SK-N-SH treated with all-trans-retinoic acid at 6 μM for 48 hours (cell line): ENCODE data around the gene PMFBP1.
"Not testable (repeated sequence)": the region's sequence is repeated elsewhere in the genome, so short reads cannot be mapped to it uniquely, and the experiment has no call there.

ENCODE experiments used
- ATAC-seq: fragments of 200-7000 bp; cut with Tn5 transposase; 3 replicates; pipeline ENCODE4 v1.9.1; 2020; ENCODE audit warnings: mild to moderate bottlenecking, moderate library complexity
- ARNTL ChIP-seq: fragments of 450-650 bp; formaldehyde crosslinking; IDR thresholded peaks from 2 replicates; pipeline ENCODE4 v1.5.0; 2020; ENCODE audit warnings: low read depth, mild to moderate bottlenecking, moderate library complexity, borderline replicate concordance
- BACH2 ChIP-seq: fragments of 250-450 bp; sonication (Bioruptor Pico); IDR thresholded peaks from 2 replicates; pipeline ENCODE4 v1.9.0; 2021; ENCODE audit warnings: mild to moderate bottlenecking, borderline replicate concordance
- CSDC2 ChIP-seq: fragments of 250-450 bp; sonication (Bioruptor Pico); IDR thresholded peaks from 2 replicates; pipeline ENCODE4 v1.5.0; 2020; ENCODE audit warnings: mild to moderate bottlenecking, moderate library complexity
- ESRRG ChIP-seq: fragments of 250-450 bp; sonication (Bioruptor Pico); IDR thresholded peaks from 2 replicates; pipeline ENCODE4 v1.6.1; 2021; ENCODE audit warnings: mild to moderate bottlenecking
- ISL1 ChIP-seq: fragments of 250-450 bp; sonication (Bioruptor Pico); IDR thresholded peaks from 2 replicates; pipeline ENCODE4 v2.1.2; 2022; ENCODE audit warnings: mild to moderate bottlenecking, moderate library complexity
- OSR1 ChIP-seq: fragments of 250-450 bp; sonication (Bioruptor Pico); IDR thresholded peaks from 2 replicates; pipeline ENCODE4 v1.8.0; 2022; ENCODE audit warnings: moderate library complexity, mild to moderate bottlenecking, inconsistent platforms
- POU6F1 ChIP-seq: fragments of 250-450 bp; sonication (Bioruptor Pico); IDR thresholded peaks from 2 replicates; pipeline ENCODE4 v1.8.0; 2021; ENCODE audit warnings: low read depth, mild to moderate bottlenecking, moderate library complexity, borderline replicate concordance
- PPARA ChIP-seq: fragments of 250-450 bp; sonication (Bioruptor Pico); IDR thresholded peaks from 2 replicates; pipeline ENCODE4 v1.5.0; 2020; ENCODE audit warnings: mild to moderate bottlenecking, borderline replicate concordance
- SNAI2 ChIP-seq: fragments of 250-450 bp; sonication (Bioruptor Pico); IDR thresholded peaks from 2 replicates; pipeline ENCODE4 v1.5.0; 2020; ENCODE audit warnings: mild to moderate bottlenecking, moderate library complexity
- TCF4 ChIP-seq: fragments of 250-450 bp; sonication (Bioruptor Pico); IDR thresholded peaks from 2 replicates; pipeline ENCODE4 v1.8.0; 2021; ENCODE audit warnings: mild to moderate bottlenecking, moderate library complexity, borderline replicate concordance
- TOX ChIP-seq: fragments of 250-450 bp; sonication (Bioruptor Pico); IDR thresholded peaks from 2 replicates; pipeline ENCODE4 v1.8.0; 2021; ENCODE audit warnings: mild to moderate bottlenecking, moderate library complexity, borderline replicate concordance
- TSHZ2 ChIP-seq: fragments of 250-450 bp; sonication (Bioruptor Pico); IDR thresholded peaks from 2 replicates; pipeline ENCODE4 v1.5.0; 2020; ENCODE audit warnings: mild to moderate bottlenecking, moderate library complexity
- ZC3H10 ChIP-seq: fragments of 250-450 bp; sonication (Bioruptor Pico); IDR thresholded peaks from 2 replicates; pipeline ENCODE4 v1.5.1; 2021; ENCODE audit warnings: mild to moderate bottlenecking, moderate library complexity
- ZFP3 ChIP-seq: fragments of 250-450 bp; sonication (Bioruptor Pico); IDR thresholded peaks from 2 replicates; pipeline ENCODE4 v1.5.0; 2020; ENCODE audit warnings: mild to moderate bottlenecking, moderate library complexity
- ZNF565 ChIP-seq: fragments of 450-650 bp; formaldehyde crosslinking; conservative IDR thresholded peaks from 2 replicates; pipeline ENCODE4 v1.5.0; 2020; ENCODE audit warnings: low read depth, mild to moderate bottlenecking, moderate library complexity
- ZNF70 ChIP-seq: fragments of 450-650 bp; formaldehyde crosslinking; IDR thresholded peaks from 2 replicates; pipeline ENCODE4 v1.5.0; 2020; ENCODE audit warnings: mild to moderate bottlenecking, moderate library complexity
- ZNF8 ChIP-seq: fragments of 450-650 bp; formaldehyde crosslinking; IDR thresholded peaks from 2 replicates; pipeline ENCODE4 v1.5.0; 2020; ENCODE audit warnings: mild to moderate bottlenecking, moderate library complexity
- TF ChIP-seq, protein P1 (sequence below): fragments of 250-450 bp; sonication (Bioruptor Pico); IDR thresholded peaks from 2 replicates; pipeline ENCODE4 v1.5.1; 2021; ENCODE audit warnings: mild to moderate bottlenecking, moderate library complexity
- TF ChIP-seq, protein P2 (sequence below): fragments of 250-450 bp; sonication (Bioruptor Pico); IDR thresholded peaks from 2 replicates; pipeline ENCODE4 v1.5.1; 2020; ENCODE audit warnings: low read depth, mild to moderate bottlenecking, moderate library complexity

The PMFBP1 gene

GRCh38 chr16:72084445-72084844 lies 87.5 kb downstream of the PMFBP1 start (continued):
- TF ChIP-seq TSHZ2 (CRISPR knock-in tag) = no peak
- no peak for TF ChIP-seq ARNTL (CRISPR knock-in tag)
- TF ChIP-seq, protein P1, sequence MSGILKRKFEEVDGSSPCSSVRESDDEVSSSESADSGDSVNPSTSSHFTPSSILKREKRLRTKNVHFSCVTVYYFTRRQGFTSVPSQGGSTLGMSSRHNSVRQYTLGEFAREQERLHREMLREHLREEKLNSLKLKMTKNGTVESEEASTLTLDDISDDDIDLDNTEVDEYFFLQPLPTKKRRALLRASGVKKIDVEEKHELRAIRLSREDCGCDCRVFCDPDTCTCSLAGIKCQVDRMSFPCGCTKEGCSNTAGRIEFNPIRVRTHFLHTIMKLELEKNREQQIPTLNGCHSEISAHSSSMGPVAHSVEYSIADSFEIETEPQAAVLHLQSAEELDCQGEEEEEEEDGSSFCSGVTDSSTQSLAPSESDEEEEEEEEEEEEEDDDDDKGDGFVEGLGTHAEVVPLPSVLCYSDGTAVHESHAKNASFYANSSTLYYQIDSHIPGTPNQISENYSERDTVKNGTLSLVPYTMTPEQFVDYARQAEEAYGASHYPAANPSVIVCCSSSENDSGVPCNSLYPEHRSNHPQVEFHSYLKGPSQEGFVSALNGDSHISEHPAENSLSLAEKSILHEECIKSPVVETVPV (CRISPR knock-in tag) = no peak
- TF ChIP-seq, protein P2, sequence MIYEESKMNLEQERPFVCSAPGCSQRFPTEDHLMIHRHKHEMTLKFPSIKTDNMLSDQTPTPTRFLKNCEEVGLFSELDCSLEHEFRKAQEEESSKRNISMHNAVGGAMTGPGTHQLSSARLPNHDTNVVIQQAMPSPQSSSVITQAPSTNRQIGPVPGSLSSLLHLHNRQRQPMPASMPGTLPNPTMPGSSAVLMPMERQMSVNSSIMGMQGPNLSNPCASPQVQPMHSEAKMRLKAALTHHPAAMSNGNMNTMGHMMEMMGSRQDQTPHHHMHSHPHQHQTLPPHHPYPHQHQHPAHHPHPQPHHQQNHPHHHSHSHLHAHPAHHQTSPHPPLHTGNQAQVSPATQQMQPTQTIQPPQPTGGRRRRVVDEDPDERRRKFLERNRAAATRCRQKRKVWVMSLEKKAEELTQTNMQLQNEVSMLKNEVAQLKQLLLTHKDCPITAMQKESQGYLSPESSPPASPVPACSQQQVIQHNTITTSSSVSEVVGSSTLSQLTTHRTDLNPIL (CRISPR knock-in tag) = no peak
- no peak for TF ChIP-seq ZNF8 (CRISPR knock-in tag)

GRCh38 chr16:72083778-72084404 lies 88.1 kb downstream of the PMFBP1 start:
- TF ChIP-seq ZNF565 (no peak), ESRRG (no peak), ZC3H10 (CRISPR knock-in tag) (no peak), ZNF8 (CRISPR knock-in tag) (no peak), ARNTL (CRISPR knock-in tag) (no peak), BACH2 (no peak), PPARA (CRISPR knock-in tag) (no peak), TCF4 (CRISPR knock-in tag) (no peak)
- TF ChIP-seq, protein P2 (CRISPR knock-in tag) = no peak
- no peak for ATAC-seq

GRCh38 chr16:72076991-72077706 lies 94.8 kb downstream of the PMFBP1 start:
- not testable (repeated sequence) for ATAC-seq

DNA sequence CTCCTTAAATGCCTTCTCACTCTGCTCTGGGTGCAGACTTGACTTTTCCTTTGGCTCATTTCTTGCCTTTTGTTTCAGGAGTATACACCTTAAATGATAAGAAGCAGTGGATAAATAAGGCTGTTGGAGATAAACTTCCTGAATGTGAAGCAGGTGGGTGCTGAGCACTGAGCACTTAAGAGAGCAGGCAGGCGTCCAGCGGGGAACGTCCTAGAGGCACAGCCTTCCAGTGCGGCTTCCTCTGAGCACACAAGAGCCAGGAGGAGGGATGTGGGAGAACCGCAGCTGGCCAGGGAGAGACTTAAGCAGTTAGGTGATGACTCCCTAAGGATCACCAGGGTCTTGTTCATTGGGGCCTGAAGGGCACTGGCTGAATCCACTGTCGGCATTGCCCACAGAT lies 96.9 kb downstream of the PMFBP1 start:
- not testable (repeated sequence) for ATAC-seq

DNA sequence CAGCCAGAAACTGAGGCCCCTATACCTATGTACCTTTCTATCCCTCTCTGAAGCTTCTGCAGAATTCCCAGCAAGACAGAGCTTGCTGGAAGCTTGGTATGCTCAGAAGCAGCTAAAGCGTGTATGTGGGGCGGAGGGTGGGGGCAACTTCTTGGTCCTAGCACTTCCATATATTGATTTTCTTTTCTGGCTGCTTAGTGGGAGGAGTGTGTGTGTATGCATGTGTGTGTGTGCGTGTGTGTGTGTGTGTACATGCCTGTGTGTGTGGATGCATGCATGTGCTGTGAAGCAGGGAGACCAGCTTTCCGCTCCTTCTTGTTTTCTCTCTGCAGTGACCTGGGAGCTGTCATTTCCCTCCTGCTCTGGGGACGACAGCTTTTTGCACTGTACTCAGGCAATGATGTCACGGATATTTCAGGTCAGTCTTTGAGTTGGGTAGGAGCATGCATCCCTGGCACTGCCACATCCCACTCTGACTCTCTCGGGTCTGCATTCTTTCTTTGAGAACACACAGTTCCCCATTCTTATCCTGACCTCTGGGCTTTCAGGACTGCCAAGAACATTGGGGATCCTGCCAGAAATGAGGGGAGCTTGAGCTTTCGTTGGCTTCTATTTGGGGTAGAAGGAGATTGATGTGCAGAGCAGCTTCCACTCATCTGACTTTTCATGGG lies 98.3 kb downstream of the PMFBP1 start:
- no peak for ATAC-seq
- TF ChIP-seq ZNF8 (CRISPR knock-in tag) = no peak
- TF ChIP-seq BACH2 = no peak
- TF ChIP-seq, protein P2 (CRISPR knock-in tag) = no peak
- no peak for TF ChIP-seq OSR1 (CRISPR knock-in tag)
- TF ChIP-seq ZNF70 (CRISPR knock-in tag) = no peak
- no peak for TF ChIP-seq PPARA (CRISPR knock-in tag)
- TF ChIP-seq ZFP3 (CRISPR knock-in tag) = no peak
- TF ChIP-seq CSDC2 (CRISPR knock-in tag) = no peak
- TF ChIP-seq TOX (CRISPR knock-in tag) = no peak
- TF ChIP-seq POU6F1 (CRISPR knock-in tag) = no peak
- TF ChIP-seq, protein P1 (CRISPR knock-in tag) = no peak
- TF ChIP-seq ISL1 (CRISPR knock-in tag) = no peak
- TF ChIP-seq ZNF565 = no peak
- TF ChIP-seq SNAI2 = no peak
